ENCODE measurements around the gene PMS1.

The PMS1 gene

GRCh38 chr2:189798312-189799029, 14.2 kb downstream of the PMS1 start:
- H3K27ac ChIP-seq = no peak overlapping the region

DNA sequence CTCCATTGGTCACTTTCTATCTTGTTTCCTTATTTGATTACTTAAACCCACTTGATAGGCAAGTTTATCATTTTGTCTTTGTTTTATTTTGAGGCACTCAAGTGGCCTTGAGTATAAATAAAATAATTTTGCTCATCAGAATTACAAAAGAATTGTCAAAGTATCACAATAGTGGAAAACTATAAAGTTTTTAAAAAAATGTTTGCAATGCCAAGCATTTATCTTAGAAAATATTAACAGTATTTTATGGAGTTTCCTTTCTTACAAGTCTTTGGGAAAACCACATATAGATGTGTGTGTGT, 14.7 kb downstream of the PMS1 start:
- no peak for TF ChIP-seq ZFX (IDR thresholded peaks at IDR 0.05)
- TF ChIP-seq, protein P1, sequence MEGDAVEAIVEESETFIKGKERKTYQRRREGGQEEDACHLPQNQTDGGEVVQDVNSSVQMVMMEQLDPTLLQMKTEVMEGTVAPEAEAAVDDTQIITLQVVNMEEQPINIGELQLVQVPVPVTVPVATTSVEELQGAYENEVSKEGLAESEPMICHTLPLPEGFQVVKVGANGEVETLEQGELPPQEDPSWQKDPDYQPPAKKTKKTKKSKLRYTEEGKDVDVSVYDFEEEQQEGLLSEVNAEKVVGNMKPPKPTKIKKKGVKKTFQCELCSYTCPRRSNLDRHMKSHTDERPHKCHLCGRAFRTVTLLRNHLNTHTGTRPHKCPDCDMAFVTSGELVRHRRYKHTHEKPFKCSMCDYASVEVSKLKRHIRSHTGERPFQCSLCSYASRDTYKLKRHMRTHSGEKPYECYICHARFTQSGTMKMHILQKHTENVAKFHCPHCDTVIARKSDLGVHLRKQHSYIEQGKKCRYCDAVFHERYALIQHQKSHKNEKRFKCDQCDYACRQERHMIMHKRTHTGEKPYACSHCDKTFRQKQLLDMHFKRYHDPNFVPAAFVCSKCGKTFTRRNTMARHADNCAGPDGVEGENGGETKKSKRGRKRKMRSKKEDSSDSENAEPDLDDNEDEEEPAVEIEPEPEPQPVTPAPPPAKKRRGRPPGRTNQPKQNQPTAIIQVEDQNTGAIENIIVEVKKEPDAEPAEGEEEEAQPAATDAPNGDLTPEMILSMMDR (conservative IDR thresholded peaks at IDR 0.05) = peak; percentile 47

More at GRCh38 chr2:189798312-189799029, 14.2 kb downstream of the PMS1 start:
- TF ChIP-seq, protein P1 (conservative IDR thresholded peaks at IDR 0.05) = peak; percentile 73
- no peak for TF ChIP-seq ZFX (IDR thresholded peaks at IDR 0.05)

DNA sequence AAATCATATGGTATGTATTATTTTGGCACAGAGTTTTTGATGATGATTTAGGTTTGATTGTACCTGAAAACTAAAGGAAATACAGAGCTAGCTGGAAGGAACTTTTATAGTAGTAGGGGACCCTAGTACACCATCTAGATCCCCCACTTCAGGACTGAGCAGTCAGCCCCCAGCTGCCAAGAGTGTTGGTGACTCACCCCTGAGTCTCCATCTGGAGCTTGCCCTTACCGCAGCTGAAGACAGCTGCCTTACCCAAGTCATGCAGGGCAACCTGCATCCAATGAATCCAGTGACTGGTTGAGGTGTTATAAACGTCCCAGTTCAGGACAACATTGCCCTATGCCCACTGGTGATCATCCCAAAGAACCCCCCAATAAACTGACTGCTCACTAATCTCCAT, 15.3 kb downstream of the PMS1 start:
- H3K27ac ChIP-seq = no peak overlapping the region
- TF ChIP-seq, protein P1 (conservative IDR thresholded peaks at IDR 0.05) = no peak
- TF ChIP-seq ZFX (IDR thresholded peaks at IDR 0.05) = no peak

More for the DNA sequence above, 14.7 kb downstream of the PMS1 start:
- no peak overlapping the region for H3K27ac ChIP-seq

DNA sequence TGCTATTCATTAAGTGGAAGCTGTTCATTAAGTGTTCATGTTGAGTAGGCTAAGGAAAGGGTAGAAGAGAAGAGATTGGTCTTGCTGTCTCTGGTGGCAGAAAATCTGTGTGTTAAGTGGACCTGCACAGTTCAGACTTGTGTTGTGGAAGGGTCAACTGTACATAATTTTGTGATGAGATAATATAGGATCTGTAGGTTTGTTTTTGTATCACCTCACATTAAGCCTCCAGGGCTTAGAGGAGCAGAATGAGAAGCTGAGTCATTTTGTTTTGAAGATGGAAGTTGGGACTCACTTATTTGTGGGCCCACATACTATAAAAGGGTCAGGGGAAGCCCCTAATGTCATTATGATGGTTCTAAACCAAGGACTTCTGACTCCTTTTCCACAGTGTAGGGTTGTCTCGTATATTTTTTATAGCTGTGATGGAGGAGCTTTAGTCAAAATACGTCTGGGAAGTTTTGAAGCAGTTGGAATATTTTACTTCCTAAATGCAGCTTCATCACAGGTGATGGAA, 18.2 kb downstream of the PMS1 start:
- TF ChIP-seq, protein P1 (conservative IDR thresholded peaks at IDR 0.05) = no peak
- no peak for TF ChIP-seq ZFX (IDR thresholded peaks at IDR 0.05)
- no peak overlapping the region for H3K27ac ChIP-seq

GRCh38 chr2:189803431-189803830, 19.2 kb downstream of the PMS1 start:
- TF ChIP-seq ZFX (IDR thresholded peaks at IDR 0.05) = no peak
- TF ChIP-seq, protein P1 (conservative IDR thresholded peaks at IDR 0.05) = no peak
- H3K27ac ChIP-seq = no peak overlapping the region

- H3K27ac ChIP-seq = no peak overlapping the region
- TF ChIP-seq, protein P1 (conservative IDR thresholded peaks at IDR 0.05) = no peak
- TF ChIP-seq ZFX (IDR thresholded peaks at IDR 0.05) = no peak
Measured at GRCh38 chr2:189818249-189819038, 34.2 kb downstream of the PMS1 start.

GRCh38 chr2:189819297-189819704, 35.1 kb downstream of the PMS1 start:
- TF ChIP-seq ZFX (IDR thresholded peaks at IDR 0.05) = no peak
- TF ChIP-seq, protein P1 (conservative IDR thresholded peaks at IDR 0.05) = no peak
- H3K27ac ChIP-seq = no peak overlapping the region

Measured in C4-2B (cell line).